KOPT-K1 (cell line): ENCODE data around the gene CTSW.

Experiments
- H3K27ac ChIP-seq: fragments of 200-600 bp; sonication (generic); 2 replicates; pipeline ENCODE4 v1.5.1; 2016; ENCODE audit warnings: antibody characterized with exemption, mild to moderate bottlenecking, low read depth, low read length; ENCODE audit not compliant: poor library complexity, severe bottlenecking
- H3K36me3 ChIP-seq: fragments of 200-600 bp; sonication (generic); 2 replicates; pipeline ENCODE4 v1.5.1; 2017; ENCODE audit warnings: antibody characterized with exemption, mild to moderate bottlenecking, low read length, moderate library complexity; ENCODE audit not compliant: insufficient read depth
- H3K9me3 ChIP-seq: fragments of 200-600 bp; sonication (generic); 2 replicates; pipeline ENCODE4 v1.5.1; 2017; ENCODE audit warnings: antibody characterized with exemption, low read length, mild to moderate bottlenecking; ENCODE audit not compliant: insufficient read depth, poor library complexity, severe bottlenecking

CTSW gene

GRCh38 chr11:65852508-65853245 is 27.0 kb upstream of the CTSW start:
- Histone ChIP-seq H3K36me3 (peaks cover 62% of the 10 kb centered on the region), H3K27ac (no peak overlapping the region), H3K9me3 (peaks cover 4% of the 10 kb centered on the region)

GRCh38 chr11:65853246-65853979 is 26.2 kb upstream of the CTSW start:
- H3K36me3 ChIP-seq = peaks cover 62% of the 10 kb centered on the region
- H3K9me3 ChIP-seq = peaks cover 4% of the 10 kb centered on the region
- no peak overlapping the region for H3K27ac ChIP-seq

- Histone ChIP-seq H3K27ac (no peak overlapping the region), H3K36me3 (peaks cover 62% of the 10 kb centered on the region), H3K9me3 (peaks cover 4% of the 10 kb centered on the region)
Measured at GRCh38 chr11:65854161-65854592, 25.5 kb upstream of the CTSW start.

GRCh38 chr11:65854852-65855837 is 24.5 kb upstream of the CTSW start:
- H3K36me3 ChIP-seq = peaks cover 62% of the 10 kb centered on the region
- no peak overlapping the region for H3K27ac ChIP-seq
- peaks cover 4% of the 10 kb centered on the region for H3K9me3 ChIP-seq

- H3K36me3 ChIP-seq = peaks cover 58% of the 10 kb centered on the region
- H3K9me3 ChIP-seq = peaks cover 4% of the 10 kb centered on the region
- H3K27ac ChIP-seq = peak overlapping the region; percentile 91
Measured at GRCh38 chr11:65855927-65856363, 23.7 kb upstream of the CTSW start.

- peak overlapping the region; percentile 91 for H3K27ac ChIP-seq
- H3K36me3 ChIP-seq = peaks cover 52% of the 10 kb centered on the region
- no peaks in the 10 kb centered on the region for H3K9me3 ChIP-seq
Measured at GRCh38 chr11:65856689-65857499, 22.7 kb upstream of the CTSW start.

- peaks cover 52% of the 10 kb centered on the region for H3K36me3 ChIP-seq
- no peaks in the 10 kb centered on the region for H3K9me3 ChIP-seq
- H3K27ac ChIP-seq = peak overlapping the region; percentile 91
Measured at GRCh38 chr11:65857500-65857852, 22.2 kb upstream of the CTSW start.

- H3K27ac ChIP-seq = peak within 1 kb of the TSS; percentile 91
- no peaks in the 10 kb centered on the region for H3K9me3 ChIP-seq
- peaks cover 52% of the 10 kb centered on the region for H3K36me3 ChIP-seq
Measured at GRCh38 chr11:65857853-65858680, 21.6 kb upstream of the CTSW start, which contains the start of gene CFL1. Gene CFL1 (minus strand): TSS chr11:65858180. CDS start chr11:65858099, 81 bp downstream.

GRCh38 chr11:65858681-65859087 is 21.0 kb upstream of the CTSW start:
- Histone ChIP-seq H3K27ac (peak overlapping the region; percentile 91), H3K36me3 (peaks cover 52% of the 10 kb centered on the region), H3K9me3 (no peaks in the 10 kb centered on the region)

GRCh38 chr11:65859095-65859811 is 20.4 kb upstream of the CTSW start:
- peak overlapping the region; percentile 91 for H3K27ac ChIP-seq
- H3K9me3 ChIP-seq = no peaks in the 10 kb centered on the region
- H3K36me3 ChIP-seq = peaks cover 52% of the 10 kb centered on the region

- no peaks in the 10 kb centered on the region for H3K9me3 ChIP-seq
- peak overlapping the region; percentile 91 for H3K27ac ChIP-seq
- peaks cover 52% of the 10 kb centered on the region for H3K36me3 ChIP-seq
Measured at GRCh38 chr11:65859812-65860277, 19.8 kb upstream of the CTSW start.

- H3K36me3 ChIP-seq = peaks cover 52% of the 10 kb centered on the region
- H3K9me3 ChIP-seq = no peaks in the 10 kb centered on the region
- peak within 1 kb of the TSS; percentile 91 for H3K27ac ChIP-seq
Measured at GRCh38 chr11:65860278-65861164, 19.1 kb upstream of the CTSW start, which contains the start of gene MUS81. Gene MUS81 (plus strand): TSS chr11:65860433. CDS start chr11:65860754, 321 bp downstream.
